Activated CD4-positive, alpha-beta T cell treated with anti-CD3 and anti-CD28 coated beads for 36 hours (primary cell): ENCODE results near the gene DLGAP4. TPM values are rescaled to one million over a fixed set of nuclear protein-coding genes. Genes with fewer than 3 reads are reported as not detected.

Experiments
- ATAC-seq: fragments of 200-7000 bp; cut with Tn5 transposase; one replicate; pipeline ENCODE4 v1.10.0; 2021; ENCODE audit warnings: mild to moderate bottlenecking, moderate library complexity
- CTCF ChIA-PET: fragments of 350-600 bp; sonication (Branson Sonifier 250); formaldehyde crosslinking; loops from one replicate; lab custom pipeline; 2021; ENCODE audit warnings: antibody characterized with exemption; lab: Charles Lee
- POLR2A ChIA-PET: fragments of 350-600 bp; sonication (Branson Sonifier 250); formaldehyde crosslinking; loops from one replicate; lab custom pipeline; 2021; ENCODE audit warnings: antibody characterized with exemption, inconsistent platforms; lab: Charles Lee
- DNase-seq: peaks from one replicate; pipeline ENCODE4 v3.0.0-alpha.2; 2020
- H3K27ac Mint-ChIP-seq: one replicate; pipeline ENCODE4 v1.8.0; 2021; ENCODE audit warnings: mixed read lengths
- H3K27me3 Mint-ChIP-seq: one replicate; pipeline ENCODE4 v1.8.0; 2021; ENCODE audit warnings: mixed read lengths
- H3K36me3 Mint-ChIP-seq: one replicate; pipeline ENCODE4 v1.8.0; 2021; ENCODE audit warnings: low read depth, mixed read lengths
- H3K4me1 Mint-ChIP-seq: one replicate; pipeline ENCODE4 v1.8.0; 2021; ENCODE audit warnings: mixed read lengths
- H3K4me3 Mint-ChIP-seq: one replicate; pipeline ENCODE4 v1.8.0; 2021; ENCODE audit warnings: mild to moderate bottlenecking, moderate library complexity, mixed read lengths
- H3K9me3 Mint-ChIP-seq: one replicate; pipeline ENCODE4 v1.8.0; 2021; ENCODE audit warnings: low read depth, mixed read lengths
- intact Hi-C, 2 experiments: fragments of 100-400 bp; cut with DNase I in 1 of 2; cut with micrococcal nuclease in 1 of 2; formaldehyde crosslinking; loops; one replicate each; pipeline versions ENCODE4 v1.14.2 to v1.15.1; 2022 to 2024; cut with DNase I, micrococcal nuclease
- total RNA-seq, 2 experiments: library from RNA; stranded (reverse); gene quantifications; one replicate each; pipeline ENCODE4 v1.2.3, GENCODE V29; 2021

The DLGAP4 gene
- total RNA-seq, 2 experiments from 2014 or later = 19.0 to 21.8 TPM

DNA sequence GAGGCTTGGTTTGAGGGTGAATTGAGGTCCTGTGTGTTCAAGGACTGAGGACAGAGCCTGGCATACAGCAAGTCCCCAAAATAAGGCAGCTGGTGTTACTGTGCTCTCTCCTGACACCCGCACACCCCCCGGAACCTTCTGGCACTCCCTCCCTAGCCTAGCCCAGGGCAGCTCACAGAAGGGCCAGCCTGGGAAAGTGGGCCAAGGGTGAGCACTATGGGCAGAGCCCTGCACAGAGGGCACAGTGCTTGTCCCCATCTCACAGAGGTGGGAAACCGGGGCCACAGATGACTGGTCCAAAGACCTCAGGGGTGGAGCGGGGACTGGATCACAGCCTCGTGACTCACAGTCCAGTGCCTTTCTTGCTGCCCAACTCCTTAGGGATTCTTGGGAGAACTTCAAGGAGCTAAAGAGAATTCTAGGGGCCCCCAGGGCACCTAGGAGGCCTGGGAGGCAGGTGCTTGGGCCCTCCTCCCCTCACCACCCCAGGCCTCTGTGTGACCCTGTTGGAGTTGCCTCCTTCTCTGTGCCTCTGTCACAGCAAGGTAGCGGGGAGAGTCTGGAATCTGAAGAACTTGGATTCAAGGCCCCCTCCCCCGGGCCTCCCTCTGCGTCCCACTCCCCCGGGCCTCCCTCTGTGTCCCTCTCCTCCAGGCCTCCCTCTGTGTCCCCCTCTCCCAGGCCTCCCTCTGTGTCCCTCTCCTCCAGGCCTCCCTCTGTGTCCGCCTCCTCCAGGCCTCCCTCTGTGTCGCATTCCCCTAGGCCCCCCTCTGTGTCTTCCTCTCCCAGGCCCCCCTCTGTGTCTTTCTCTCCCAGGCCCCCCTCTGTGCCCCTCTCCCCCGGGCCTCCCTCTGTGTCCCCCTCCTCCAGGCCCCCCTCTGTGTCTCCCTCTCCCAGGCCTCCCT lies 13.5 kb downstream of the DLGAP4 start:
- H3K36me3 Mint-ChIP-seq = no peaks in the 10 kb centered on the region
- H3K4me3 Mint-ChIP-seq = no peak overlapping the region
- no peak for DNase-seq
- H3K27me3 Mint-ChIP-seq = peaks cover 10% of the 10 kb centered on the region
- ChIA-PET CTCF (no interaction called here), POLR2A (no interaction called here)
- intact Hi-C loops = no loop called here
- ATAC-seq = no peak
- H3K4me1 Mint-ChIP-seq = no peaks in the 10 kb centered on the region
- H3K27ac Mint-ChIP-seq = no peak overlapping the region
- H3K9me3 Mint-ChIP-seq = no peaks in the 10 kb centered on the region

DNA sequence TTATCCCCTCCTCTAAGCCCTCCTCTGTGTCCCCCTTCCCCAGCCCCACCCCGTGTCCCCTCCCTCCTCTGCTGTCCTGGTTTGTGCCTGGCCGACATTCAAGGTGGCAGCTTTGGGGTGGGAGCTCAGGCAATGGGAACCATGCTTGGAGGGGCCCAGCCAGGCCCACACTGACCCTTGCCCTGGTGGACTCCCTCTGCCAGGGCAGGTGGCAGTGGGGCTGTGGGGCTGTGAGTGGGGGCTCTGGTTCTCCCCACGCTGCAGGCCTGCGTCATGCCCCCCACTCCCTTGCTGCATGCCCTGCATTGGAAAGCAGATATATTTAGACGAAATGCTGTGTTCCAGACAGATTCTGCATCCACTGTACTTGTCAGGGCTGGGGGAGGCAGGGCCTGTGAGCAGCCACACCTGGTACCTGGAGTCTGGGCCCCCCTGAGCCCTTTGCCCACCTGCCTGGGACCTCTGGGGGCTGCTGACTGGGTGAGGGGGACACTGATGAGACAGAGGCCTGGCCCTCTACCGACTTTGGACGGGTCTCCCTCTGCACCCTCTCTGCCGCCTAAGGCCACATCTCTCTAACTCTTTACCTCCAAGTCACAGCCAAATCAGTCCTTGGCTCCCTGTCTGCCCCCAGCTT lies 14.2 kb downstream of the DLGAP4 start:
- Mint-ChIP-seq H3K27ac (no peak overlapping the region), H3K4me3 (no peak overlapping the region), H3K27me3 (peaks cover 6% of the 10 kb centered on the region), H3K9me3 (peaks cover 5% of the 10 kb centered on the region), H3K4me1 (no peaks in the 10 kb centered on the region), H3K36me3 (no peaks in the 10 kb centered on the region)
- no peak for DNase-seq
- no peak for ATAC-seq
- ChIA-PET CTCF (no interaction called here), POLR2A (no interaction called here)
- intact Hi-C loops = no loop called here

DNA sequence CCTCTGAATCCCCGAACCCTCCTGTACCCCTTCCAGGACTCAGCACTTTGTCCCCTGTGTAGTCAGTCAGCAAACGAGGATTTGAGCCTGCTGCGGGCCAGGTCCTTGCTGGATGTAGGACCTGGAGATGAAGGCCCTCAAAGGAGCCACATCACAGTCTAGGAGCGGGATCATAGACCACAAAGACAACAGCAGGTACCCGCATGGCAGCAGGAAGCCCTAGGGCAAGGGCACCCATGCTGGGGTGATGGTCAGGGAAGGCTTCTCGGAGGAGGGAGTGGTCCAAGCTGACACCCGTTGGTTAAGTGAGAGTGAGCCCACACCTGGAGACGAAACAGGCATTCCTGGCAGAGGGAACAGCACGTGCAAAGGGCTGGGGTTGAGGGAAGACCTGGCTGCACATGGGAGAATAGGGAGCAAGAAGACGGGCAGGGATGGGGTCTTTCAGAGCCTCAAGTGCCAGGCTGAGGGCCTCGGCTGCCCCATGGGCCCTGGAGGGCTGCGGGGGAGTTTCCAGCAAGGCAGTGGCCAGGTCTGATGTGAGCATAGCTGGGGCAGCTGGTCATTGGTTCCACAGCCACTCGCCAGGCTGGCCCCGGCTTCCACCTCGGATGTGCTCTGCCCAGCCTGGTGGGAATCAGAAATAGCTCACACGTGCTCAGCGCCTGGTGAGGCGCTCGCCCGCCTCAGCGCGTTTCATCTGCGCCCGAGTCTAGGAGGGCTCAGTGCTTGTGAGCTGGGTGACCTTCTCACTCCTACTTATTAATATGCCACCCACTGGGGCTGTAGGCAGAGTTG lies 15.0 kb downstream of the DLGAP4 start:
- no peaks in the 10 kb centered on the region for H3K36me3 Mint-ChIP-seq
- ChIA-PET POLR2A (interaction anchor here (0.6 kb wide), 1 partner anchor 109 kb away, joined by 3 read pairs; no protein-coding TSS in a partner anchor), CTCF (no interaction called here)
- no peak overlapping the region for H3K27ac Mint-ChIP-seq
- peaks cover 7% of the 10 kb centered on the region for H3K9me3 Mint-ChIP-seq
- no peak overlapping the region for H3K4me3 Mint-ChIP-seq
- ATAC-seq (no peak), DNase-seq (no peak)
- H3K27me3 Mint-ChIP-seq = peaks cover 6% of the 10 kb centered on the region
- H3K4me1 Mint-ChIP-seq = no peaks in the 10 kb centered on the region
- intact Hi-C loops = no loop called here

- CTCF ChIA-PET = interaction anchor here (0.6 kb wide), 1 partner anchor 1263 kb away, joined by 3 read pairs; no protein-coding TSS in a partner anchor
- DNase-seq = no peak
- peaks cover 8% of the 10 kb centered on the region for H3K27me3 Mint-ChIP-seq
Measured at GRCh38 chr20:36322131-36322530, 16.0 kb downstream of the DLGAP4 start.

GRCh38 chr20:36330091-36330490 lies 24.0 kb downstream of the DLGAP4 start:
- POLR2A ChIA-PET = no interaction called here
- H3K9me3 Mint-ChIP-seq = peaks cover 6% of the 10 kb centered on the region
- H3K36me3 Mint-ChIP-seq = no peaks in the 10 kb centered on the region
- H3K27ac Mint-ChIP-seq = no peak overlapping the region
- ATAC-seq (no peak), DNase-seq (no peak)
- H3K4me3 Mint-ChIP-seq = no peak overlapping the region
- no peaks in the 10 kb centered on the region for H3K4me1 Mint-ChIP-seq
- intact Hi-C loops = no loop called here
- CTCF ChIA-PET = no interaction called here
- H3K27me3 Mint-ChIP-seq = peaks cover 26% of the 10 kb centered on the region

More at GRCh38 chr20:36322131-36322530, 16.0 kb downstream of the DLGAP4 start:
- no peak for ATAC-seq
- no peaks in the 10 kb centered on the region for H3K4me1 Mint-ChIP-seq
- no peaks in the 10 kb centered on the region for H3K36me3 Mint-ChIP-seq
- H3K27ac Mint-ChIP-seq = no peak overlapping the region
- POLR2A ChIA-PET = no interaction called here
- no peak overlapping the region for H3K4me3 Mint-ChIP-seq
- intact Hi-C loops = no loop called here
- H3K9me3 Mint-ChIP-seq = peaks cover 8% of the 10 kb centered on the region

- peaks cover 29% of the 10 kb centered on the region for H3K27me3 Mint-ChIP-seq
- CTCF ChIA-PET = interaction anchor here (0.6 to 0.8 kb wide), 2 partner anchors 69 to 75 kb away, joined by 3 read pairs; no protein-coding TSS in a partner anchor
- POLR2A ChIA-PET = no interaction called here
- H3K27ac Mint-ChIP-seq = no peak overlapping the region
- peaks cover under 1% of the 10 kb centered on the region for H3K9me3 Mint-ChIP-seq
- no peak overlapping the region for H3K4me3 Mint-ChIP-seq
- no peaks in the 10 kb centered on the region for H3K36me3 Mint-ChIP-seq
- intact Hi-C loops = no loop called here
- ATAC-seq (no peak), DNase-seq (no peak)
- no peaks in the 10 kb centered on the region for H3K4me1 Mint-ChIP-seq
Measured at GRCh38 chr20:36331209-36331608, 25.1 kb downstream of the DLGAP4 start.

- Mint-ChIP-seq H3K27ac (no peak overlapping the region), H3K27me3 (peaks cover 37% of the 10 kb centered on the region), H3K4me1 (no peaks in the 10 kb centered on the region), H3K36me3 (no peaks in the 10 kb centered on the region), H3K9me3 (no peaks in the 10 kb centered on the region), H3K4me3 (no peak overlapping the region)
- DNase-seq = no peak
- intact Hi-C loops = no loop called here
- no peak for ATAC-seq
- POLR2A ChIA-PET = no interaction called here
- CTCF ChIA-PET = no interaction called here
Measured at GRCh38 chr20:36333841-36334240, 27.7 kb downstream of the DLGAP4 start.

- CTCF ChIA-PET = interaction anchor here (0.5 to 0.9 kb wide), 3 partner anchors 180 to 518 kb away, joined by 3 to 4 read pairs (median 3); no protein-coding TSS in a partner anchor
- POLR2A ChIA-PET = no interaction called here
- DNase-seq (no peak), ATAC-seq (no peak)
- intact Hi-C loops = no loop called here
- Mint-ChIP-seq H3K36me3 (no peaks in the 10 kb centered on the region), H3K27me3 (peaks cover 37% of the 10 kb centered on the region), H3K4me3 (no peak overlapping the region), H3K9me3 (no peaks in the 10 kb centered on the region), H3K4me1 (peaks cover under 1% of the 10 kb centered on the region), H3K27ac (no peak overlapping the region)
Measured at GRCh38 chr20:36334281-36335205, 28.4 kb downstream of the DLGAP4 start.

GRCh38 chr20:36335206-36335870 lies 29.2 kb downstream of the DLGAP4 start:
- DNase-seq = no peak
- H3K9me3 Mint-ChIP-seq = no peaks in the 10 kb centered on the region
- no peaks in the 10 kb centered on the region for H3K36me3 Mint-ChIP-seq
- peaks cover 39% of the 10 kb centered on the region for H3K27me3 Mint-ChIP-seq
- ATAC-seq = no peak
- ChIA-PET CTCF (interaction anchor here (0.5 to 0.9 kb wide), 3 partner anchors 180 to 519 kb away, joined by 3 to 4 read pairs (median 3); no protein-coding TSS in a partner anchor), POLR2A (no interaction called here)
- no peak overlapping the region for H3K4me3 Mint-ChIP-seq
- intact Hi-C loops = no loop called here
- H3K27ac Mint-ChIP-seq = no peak overlapping the region
- peaks cover 5% of the 10 kb centered on the region for H3K4me1 Mint-ChIP-seq

DNA sequence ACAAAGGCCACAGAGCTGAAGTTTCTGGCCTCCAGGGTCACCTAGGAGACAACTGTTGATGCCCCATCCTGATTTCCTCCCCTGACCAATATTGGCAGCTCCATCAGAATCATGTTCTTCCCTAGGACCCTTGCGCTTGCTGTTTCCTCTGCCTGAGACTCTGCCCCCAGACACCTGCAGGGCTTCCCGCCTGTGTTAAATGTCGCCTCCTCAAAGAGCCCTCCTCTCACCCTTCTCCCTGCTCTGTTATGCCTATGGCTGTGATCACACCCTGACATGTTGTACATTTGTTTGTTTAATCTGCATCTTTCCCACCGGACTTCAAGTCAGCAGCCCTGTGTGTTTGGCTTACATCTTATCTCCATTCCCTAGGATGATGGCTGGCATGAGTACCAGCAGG lies 30.1 kb downstream of the DLGAP4 start:
- Mint-ChIP-seq H3K9me3 (no peaks in the 10 kb centered on the region), H3K4me1 (peaks cover 5% of the 10 kb centered on the region), H3K27me3 (peaks cover 40% of the 10 kb centered on the region), H3K27ac (no peak overlapping the region), H3K36me3 (no peaks in the 10 kb centered on the region), H3K4me3 (no peak overlapping the region)
- no peak for ATAC-seq
- ChIA-PET CTCF (no interaction called here), POLR2A (no interaction called here)
- intact Hi-C loops = no loop called here
- DNase-seq = no peak
